ENCODE results near the gene HAS3.
"Not testable (repeated sequence)": the region's sequence is repeated elsewhere in the genome, so short reads cannot be mapped to it uniquely, and the experiment has no call there.

HAS3 gene

DNA sequence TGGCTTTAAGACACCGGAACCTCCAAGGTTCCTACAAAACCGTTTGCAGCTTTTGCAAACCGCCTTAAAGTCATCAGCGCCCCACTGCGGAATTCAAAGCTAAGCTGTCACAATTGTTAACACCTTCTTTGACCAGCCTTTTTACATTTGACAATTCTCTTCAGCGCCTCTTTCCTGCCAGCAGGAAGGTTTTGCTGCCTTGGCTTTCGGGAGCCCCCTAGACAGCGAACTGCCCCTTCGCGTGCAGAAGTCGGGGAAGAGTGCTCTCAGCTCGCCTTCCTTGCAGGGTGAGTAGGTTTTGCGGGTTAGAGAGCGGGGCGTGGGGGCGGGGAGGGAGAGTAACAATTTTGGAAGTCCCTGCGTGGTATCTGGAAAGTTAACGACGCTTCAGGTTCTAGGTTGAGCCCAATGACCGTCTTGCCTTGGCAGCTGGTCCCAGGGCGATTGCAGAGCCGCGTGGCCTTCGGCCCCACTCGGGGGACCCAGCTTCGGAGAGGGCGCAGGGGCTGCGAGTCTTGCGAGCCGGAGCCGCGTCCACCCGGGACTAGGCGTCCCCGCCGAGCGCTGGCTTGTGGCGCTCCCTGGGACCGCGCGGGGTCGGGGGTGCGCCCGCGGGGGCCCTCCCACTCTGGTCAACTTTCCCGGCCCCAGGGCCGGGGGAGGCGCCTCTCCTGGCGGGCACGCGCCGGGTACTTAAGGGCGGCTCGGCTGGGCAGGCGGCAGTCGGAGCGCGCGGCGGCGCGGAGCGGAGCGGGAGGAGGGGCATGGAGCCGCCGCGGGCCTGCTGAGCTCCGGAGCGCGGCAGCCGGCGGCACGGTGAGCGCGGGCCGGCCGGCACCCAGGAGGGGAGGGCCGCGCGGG, at the start of gene HAS3:
Gene HAS3, plus strand, starts transcription at position 153 of the 861 bp plus-strand sequence. CDS start 3,743 bp downstream, outside the sequence.
- no peak for DNase-seq

- DNase-seq = no peak
Observed at GRCh38 chr16:69055980-69056379, 49.5 kb upstream of the HAS3 start.

- DNase-seq = no peak
Observed at GRCh38 chr16:69056421-69056820, 49.0 kb upstream of the HAS3 start.

DNA sequence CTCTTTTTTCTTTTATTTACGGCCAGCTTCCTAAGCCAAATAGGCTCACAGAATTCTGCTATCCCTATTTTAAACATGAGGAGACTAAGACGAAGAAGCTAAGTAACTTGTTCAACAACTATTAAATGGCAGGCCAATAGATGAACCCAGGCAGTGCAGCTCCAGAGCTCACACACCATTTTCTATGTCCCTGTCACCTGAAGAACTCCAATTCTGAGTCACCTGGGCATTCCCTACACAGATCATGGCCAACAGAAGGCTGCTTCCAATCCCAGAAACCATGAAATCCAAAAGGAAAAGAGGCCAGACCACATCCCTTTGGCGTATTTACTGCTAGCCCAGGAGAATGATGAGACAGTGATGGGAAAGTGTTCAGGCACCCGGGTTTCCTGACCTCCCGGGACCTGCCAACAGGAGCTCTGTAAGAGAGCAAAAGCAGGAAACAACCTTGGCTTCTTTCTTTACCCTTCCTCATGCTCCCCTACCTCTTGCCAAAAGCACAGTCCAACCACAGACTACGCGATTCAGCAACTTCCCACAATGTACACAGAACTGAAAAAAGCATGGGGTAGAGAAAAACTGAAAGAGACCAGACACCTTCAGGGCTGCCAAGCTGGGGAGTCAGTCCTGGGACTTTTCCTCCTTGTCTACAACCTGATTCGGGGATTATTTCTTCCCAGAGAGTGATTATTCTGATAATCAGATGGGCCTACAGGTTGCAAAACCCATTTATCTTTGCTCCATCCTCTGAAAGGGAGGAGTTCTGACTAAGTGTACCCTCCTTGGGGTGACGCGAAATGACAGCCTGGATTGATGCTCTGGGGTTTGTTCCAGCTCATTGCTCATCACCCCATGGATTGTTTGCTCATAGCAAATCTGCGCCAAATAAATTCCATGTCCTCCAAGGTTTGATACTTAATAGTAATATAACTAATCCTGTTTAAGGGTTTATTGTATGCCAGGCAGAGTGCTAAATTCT, 47.8 kb upstream of the HAS3 start:
- DNase-seq = no peak

DNA sequence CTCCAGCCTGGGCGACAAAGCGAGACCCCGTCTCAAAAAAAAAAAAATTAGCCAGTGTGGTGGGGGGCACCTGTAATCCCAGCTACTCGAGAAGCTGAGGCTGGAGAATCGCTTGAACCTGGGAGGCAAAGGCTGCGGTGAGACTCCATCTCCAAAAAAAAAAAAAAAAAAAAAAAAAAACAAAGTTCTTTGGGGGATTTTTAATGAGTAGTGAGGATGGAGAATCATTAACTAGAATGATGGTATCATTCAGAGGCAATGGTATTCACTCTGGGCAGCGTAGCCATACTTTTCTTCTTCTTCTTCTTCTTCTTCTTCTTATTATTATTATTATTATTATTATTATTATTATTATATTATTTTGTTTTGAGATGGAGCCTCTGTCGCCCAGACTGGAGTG, 42.0 kb upstream of the HAS3 start:
- DNase-seq = not testable (repeated sequence)

GRCh38 chr16:69064124-69064763, 41.2 kb upstream of the HAS3 start:
- DNase-seq = no peak

DNA sequence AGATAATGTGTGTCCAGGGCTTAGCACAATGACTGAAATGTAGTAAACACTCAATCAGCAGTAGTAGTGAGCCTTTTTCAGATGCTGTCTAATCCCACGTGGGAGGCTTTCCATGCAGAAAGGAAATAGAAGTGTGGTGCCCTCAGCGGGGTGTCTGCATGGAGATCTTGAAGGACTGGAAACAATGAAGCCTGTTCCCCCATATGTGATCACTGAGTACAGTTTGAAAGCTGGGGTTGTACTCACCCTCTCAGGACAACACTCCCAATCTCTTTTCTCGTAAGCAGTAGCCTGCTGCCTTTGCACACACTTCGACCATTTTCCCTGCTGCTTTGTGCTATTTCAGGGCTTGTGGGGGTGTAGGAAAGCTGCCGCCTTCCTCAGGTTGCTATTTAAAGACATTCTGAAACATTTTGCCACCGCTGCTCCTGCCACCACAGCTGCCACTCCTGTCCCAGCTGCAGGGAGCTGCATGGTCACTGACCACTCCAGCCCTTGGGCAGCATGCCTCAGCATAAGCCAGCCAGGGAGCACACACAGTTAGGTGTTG, 40.6 kb upstream of the HAS3 start:
- DNase-seq = no peak

GRCh38 chr16:69069504-69069903, 35.9 kb upstream of the HAS3 start:
- no peak for DNase-seq

GRCh38 chr16:69071036-69071435, 34.4 kb upstream of the HAS3 start:
- DNase-seq = no peak

DNA sequence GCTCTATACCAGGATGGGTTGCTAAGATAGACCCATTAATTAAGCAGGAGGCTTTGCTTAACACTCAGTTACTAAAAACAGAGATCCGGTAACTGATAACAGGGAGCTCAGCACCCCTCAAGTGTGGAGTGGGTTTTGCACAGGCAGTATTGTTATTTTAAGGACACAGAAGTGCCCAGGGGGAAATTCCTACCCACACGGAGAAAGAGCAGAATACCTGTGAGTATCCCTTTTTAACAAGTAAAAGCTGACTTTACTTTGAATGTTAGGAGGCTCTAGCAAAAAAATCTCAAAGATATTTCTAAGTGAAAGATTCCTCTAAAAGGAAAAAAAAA, 32.8 kb upstream of the HAS3 start:
- DNase-seq = no peak

- DNase-seq = no peak
Observed at GRCh38 chr16:69073181-69073702, 32.2 kb upstream of the HAS3 start.

- DNase-seq = no peak
Observed at GRCh38 chr16:69077251-69077650, 28.2 kb upstream of the HAS3 start.

DNA sequence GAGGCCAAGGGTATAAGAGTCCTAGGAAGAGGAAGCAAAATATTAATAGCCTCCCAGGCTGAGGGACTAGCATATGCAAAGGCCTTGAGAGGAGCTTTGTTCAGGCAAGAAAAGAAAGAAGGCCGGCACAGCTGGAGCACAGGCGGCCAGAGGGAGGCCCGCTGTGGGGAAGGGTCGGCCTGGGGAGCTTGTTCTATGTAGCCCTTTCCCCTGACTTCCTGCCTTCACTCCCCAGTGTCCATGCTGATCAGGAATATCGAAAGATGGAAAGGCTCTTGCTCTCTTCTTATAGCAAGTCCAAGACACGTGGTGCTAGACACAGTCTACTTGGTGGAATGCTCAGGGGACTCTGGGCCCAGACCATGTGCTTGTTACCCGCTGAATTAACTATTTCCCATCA, 27.4 kb upstream of the HAS3 start:
- no peak for DNase-seq

GRCh38 chr16:69079697-69080096, 25.8 kb upstream of the HAS3 start:
- DNase-seq = no peak

GRCh38 chr16:69083306-69083941, 22.0 kb upstream of the HAS3 start:
- DNase-seq = no peak

DNA sequence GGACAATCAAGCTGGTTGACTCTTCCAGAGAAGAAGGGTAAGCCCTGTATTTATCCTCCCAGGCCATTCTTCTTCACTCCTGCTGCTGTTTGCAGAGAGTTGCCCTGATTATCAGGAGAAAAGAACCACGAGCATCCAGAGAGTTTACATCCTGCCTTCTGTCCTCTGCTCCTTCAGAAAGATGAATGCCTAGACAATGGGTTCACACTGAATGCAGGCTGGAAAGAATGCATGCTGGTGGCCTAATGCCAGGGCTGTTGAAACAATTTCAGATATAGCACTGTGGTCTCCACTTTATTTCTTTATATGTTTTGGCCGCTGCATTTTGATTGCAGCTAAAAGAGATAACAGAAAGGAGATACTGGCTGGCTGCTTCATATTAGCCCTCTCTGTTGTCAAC, 21.2 kb upstream of the HAS3 start:
- no peak for DNase-seq

GRCh38 chr16:69085032-69085695, 20.3 kb upstream of the HAS3 start:
- no peak for DNase-seq

DNA sequence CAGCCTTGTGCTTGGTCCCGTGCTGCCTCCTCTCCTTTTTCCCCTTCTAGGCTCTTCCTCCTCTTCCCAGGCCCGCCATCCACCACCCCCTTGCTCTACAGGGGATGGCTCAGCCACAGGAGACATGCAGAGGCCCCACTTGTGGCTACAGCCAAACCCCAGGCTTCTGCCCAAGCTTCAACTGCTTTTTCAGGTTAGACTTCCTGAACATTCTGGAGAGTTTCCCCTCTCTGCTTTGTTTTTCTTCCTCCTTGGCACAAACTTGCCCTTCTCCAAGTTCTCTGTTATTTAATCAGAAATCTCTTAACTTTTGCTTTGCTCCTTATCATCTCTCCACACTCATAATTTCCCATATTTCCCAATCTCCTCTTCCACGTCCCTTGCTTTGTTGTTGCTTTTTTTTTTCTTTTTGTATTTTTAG, 18.3 kb upstream of the HAS3 start:
- no peak for DNase-seq

GRCh38 chr16:69088684-69089083, 16.8 kb upstream of the HAS3 start:
- no peak for DNase-seq

GRCh38 chr16:69089091-69089910, 16.2 kb upstream of the HAS3 start:
- DNase-seq = no peak

DNA sequence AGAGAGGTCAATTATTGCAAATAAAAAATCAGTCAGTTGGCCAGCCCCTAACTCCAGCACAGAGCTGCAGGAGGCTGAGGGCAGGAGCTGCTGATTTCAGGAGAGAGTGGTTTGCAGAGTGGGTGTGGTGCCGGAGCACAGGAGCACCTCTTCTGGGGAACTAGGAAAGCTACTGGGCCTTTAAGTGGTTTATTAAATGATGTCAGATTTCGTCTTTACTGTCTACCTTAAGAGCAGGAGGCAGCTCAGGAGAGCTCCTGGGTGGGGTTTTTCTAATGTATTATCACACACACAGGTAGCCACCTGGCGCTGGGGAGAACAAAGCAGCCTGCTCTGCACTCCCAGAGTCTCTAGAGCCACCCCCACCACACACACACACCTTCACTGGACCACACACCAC, 11.5 kb upstream of the HAS3 start:
- DNase-seq = no peak
